Measurements from ENCODE around the gene CLUH.

Gene CLUH

DNA sequence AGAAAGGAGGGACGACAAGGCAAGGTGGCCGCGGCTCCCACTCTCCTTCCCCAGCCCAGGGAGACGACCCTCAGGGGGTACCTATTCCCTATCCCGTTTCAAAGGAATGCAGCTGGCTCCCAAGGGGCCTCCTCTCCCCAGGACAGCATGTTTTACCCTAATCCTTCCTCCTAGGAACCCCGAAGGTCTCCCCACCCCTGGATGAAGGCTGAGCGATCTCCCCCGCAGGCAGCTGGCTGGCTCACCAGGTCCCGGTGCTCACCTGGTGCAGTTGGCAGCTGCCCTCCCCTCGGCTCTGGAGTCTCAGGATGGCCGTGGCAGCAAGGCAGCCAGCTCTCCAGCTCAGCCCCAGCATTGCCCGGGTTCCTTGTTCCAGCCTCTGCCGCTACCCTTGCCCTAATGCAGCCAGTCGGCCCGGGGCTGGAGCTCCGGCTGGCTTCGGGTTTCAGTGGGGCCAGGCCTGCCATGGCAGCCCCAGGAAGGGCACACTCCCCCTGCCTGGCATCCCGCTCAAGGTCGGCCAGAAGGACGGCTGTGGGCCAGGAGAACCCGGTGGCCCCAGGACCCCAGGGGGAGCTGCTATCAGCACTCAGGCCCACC lies 4.6 kb downstream of the CLUH start:
- TF ChIP-seq, protein P1, sequence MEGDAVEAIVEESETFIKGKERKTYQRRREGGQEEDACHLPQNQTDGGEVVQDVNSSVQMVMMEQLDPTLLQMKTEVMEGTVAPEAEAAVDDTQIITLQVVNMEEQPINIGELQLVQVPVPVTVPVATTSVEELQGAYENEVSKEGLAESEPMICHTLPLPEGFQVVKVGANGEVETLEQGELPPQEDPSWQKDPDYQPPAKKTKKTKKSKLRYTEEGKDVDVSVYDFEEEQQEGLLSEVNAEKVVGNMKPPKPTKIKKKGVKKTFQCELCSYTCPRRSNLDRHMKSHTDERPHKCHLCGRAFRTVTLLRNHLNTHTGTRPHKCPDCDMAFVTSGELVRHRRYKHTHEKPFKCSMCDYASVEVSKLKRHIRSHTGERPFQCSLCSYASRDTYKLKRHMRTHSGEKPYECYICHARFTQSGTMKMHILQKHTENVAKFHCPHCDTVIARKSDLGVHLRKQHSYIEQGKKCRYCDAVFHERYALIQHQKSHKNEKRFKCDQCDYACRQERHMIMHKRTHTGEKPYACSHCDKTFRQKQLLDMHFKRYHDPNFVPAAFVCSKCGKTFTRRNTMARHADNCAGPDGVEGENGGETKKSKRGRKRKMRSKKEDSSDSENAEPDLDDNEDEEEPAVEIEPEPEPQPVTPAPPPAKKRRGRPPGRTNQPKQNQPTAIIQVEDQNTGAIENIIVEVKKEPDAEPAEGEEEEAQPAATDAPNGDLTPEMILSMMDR (IDR thresholded peaks at IDR 0.05; ENCODE audit: borderline replicate concordance, control extremely low read depth, extremely low read depth, insufficient read depth, missing control alignments): no peak
- no peak for DNase-seq (ENCODE audit: low spot score)
- in situ Hi-C loops (cut with MboI; ENCODE audit: low sequenced_read_pairs, unreplicated experiment): no loop called here

DNA sequence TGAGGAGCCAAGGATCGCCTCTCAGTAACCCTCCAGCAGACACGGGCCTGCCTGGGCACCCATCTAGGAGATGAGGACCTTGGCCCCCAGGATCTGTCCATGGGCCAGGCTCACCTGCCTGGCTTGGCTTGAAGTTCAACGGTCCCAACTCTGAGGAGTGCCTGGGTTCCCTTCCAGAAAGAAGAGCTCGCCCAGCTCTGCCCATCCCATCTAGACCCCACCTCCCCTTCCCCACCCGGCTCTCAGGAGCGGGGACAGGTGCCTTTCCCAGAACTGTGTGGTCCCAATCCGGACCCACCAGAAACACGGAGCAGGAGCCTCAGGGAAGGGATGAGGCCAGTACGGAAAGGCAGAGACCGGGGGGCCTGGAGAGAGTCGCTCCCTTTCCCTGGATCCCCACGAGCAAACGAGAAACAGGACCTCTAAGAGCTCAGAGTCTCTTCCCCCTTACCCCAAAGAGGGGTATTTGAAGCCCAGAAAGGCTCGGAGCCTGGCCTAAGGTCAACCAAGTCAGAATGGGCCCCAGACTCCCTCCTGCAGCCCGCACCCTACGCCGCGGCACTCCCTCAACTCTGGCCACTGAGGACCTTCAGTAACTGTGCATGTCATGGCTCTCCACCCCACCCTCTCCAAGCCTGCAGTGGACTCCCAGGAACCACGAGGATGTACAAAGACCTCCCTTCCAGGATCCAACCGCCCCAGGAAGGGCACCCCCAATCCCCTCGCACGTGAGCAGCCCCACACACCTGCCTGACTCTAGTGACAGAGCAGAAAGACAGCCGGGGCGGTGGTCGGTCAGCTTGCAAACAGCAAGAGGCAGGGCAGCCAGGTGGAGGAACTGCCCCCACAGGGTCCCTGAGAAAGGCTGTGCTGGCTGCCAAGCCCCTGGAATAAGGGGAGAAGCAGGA lies 5.4 kb downstream of the CLUH start:
- DNase-seq (ENCODE audit: low spot score): no peak
- TF ChIP-seq, protein P1 (IDR thresholded peaks at IDR 0.05; ENCODE audit: borderline replicate concordance, control extremely low read depth, extremely low read depth, insufficient read depth, missing control alignments): no peak
- in situ Hi-C loops (cut with MboI; ENCODE audit: low sequenced_read_pairs, unreplicated experiment): no loop called here

DNA sequence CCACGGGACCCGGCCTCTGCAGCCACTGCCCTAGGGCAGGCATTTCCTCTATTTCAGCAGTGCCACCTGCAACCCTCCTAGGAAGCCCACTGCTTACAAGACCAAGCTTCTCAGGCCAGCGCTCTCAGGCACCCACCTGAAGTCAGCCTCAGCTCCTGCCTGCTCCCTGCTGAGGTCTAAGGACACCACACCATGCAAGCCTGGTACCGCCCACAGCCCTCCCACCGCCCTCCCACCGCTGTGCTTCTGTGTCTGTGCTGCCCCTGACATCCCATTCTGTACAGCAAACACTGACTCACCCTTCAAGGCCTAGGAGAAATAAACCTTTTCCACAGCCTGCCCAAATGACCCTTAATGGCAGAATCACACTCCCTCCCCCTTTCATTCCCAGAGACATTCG lies 6.3 kb downstream of the CLUH start:
- no peak for DNase-seq (ENCODE audit: low spot score)
- in situ Hi-C loops (cut with MboI; ENCODE audit: low sequenced_read_pairs, unreplicated experiment): no loop called here
- TF ChIP-seq, protein P1 (IDR thresholded peaks at IDR 0.05; ENCODE audit: borderline replicate concordance, control extremely low read depth, extremely low read depth, insufficient read depth, missing control alignments): no peak

DNA sequence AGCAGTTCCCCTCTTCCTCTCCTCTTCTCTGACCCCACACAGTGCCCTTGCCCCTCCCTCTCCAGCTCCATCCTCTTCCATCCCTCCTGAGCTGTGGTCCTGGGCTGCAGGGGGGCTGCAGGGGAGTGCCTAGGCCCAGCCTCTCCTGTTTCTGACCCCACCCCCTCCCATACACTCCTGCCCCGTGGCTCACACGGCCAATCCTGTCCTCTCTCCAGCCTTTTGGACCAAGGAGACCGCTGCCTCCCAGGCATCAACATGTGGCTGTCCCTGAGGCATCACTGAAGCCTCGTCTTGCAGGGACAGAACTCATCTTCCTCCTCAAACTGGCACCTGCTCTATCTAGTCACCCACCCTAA lies 6.7 kb downstream of the CLUH start:
- no peak for DNase-seq (ENCODE audit: low spot score)
- in situ Hi-C loops (cut with MboI; ENCODE audit: low sequenced_read_pairs, unreplicated experiment): no loop called here
- TF ChIP-seq, protein P1 (IDR thresholded peaks at IDR 0.05; ENCODE audit: borderline replicate concordance, control extremely low read depth, extremely low read depth, insufficient read depth, missing control alignments): no peak

DNA sequence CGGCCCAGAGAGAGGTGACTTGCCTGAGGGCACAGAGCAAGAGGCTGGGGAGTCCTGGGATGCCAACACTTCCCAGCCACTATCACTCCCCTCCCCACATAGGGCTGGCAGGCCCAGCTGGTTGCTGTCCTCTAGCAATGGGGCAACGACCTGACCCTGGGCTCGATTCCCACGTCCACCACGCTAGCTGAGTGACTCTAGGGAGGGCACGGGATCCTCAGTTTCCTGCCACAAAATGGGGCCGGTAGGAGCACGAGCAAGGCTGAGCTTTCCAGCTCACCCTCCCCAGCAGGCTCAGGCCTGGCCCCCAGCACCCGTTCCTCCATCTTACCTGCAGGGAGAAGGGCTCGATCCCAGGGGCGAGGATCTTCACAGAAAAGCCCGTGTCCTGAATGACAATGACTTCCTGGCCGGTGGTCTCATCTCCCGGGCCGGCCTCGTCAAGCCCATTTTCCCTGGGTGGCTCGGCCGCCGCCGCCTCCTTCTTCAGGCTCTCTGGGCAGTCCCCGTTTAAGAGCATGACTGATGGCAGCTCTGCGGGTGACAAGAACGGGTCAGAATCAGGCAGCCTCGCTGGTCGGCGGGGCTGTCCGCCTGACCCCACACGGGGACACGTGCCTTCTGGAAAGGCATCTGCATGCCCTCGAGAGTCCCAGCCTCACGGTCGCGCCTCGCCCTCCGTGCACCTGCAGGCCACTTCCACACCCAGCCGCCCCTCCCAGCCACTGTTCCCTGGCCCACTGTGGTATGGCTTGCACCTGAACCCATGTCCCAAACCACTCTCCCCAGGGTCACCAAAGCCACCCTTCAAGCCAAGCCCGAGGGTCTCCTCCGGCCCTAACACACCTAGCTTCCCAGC lies 7.3 kb downstream of the CLUH start:
- in situ Hi-C loops (cut with MboI; ENCODE audit: low sequenced_read_pairs, unreplicated experiment): no loop called here

DNA sequence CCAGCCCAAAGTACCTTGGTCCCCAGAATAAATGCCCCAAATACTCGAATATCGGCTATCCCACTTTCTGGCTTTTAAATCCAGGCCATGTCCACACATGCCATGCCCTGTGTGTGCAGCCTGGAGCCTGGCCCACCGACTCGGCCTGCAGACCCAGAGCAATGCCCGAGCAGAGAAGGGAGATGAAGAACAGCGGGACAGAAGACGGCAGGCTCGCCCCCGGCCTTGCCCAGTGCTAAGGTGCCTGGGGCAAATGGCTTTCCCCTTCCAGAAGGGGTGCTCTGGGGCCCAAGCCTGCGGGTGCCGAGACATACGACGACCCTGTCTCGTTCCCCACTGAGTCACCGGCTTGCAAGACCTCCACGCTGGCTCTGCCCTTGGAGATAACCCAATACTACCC lies 8.0 kb downstream of the CLUH start:
- in situ Hi-C loops (cut with MboI; ENCODE audit: low sequenced_read_pairs, unreplicated experiment): no loop called here
- DNase-seq (ENCODE audit: low spot score): no peak
- TF ChIP-seq, protein P1 (IDR thresholded peaks at IDR 0.05; ENCODE audit: borderline replicate concordance, control extremely low read depth, extremely low read depth, insufficient read depth, missing control alignments): no peak

More for the DNA sequence above, 7.3 kb downstream of the CLUH start:
- TF ChIP-seq, protein P1 (IDR thresholded peaks at IDR 0.05; ENCODE audit: borderline replicate concordance, control extremely low read depth, extremely low read depth, insufficient read depth, missing control alignments): no peak
- DNase-seq (ENCODE audit: low spot score): no peak

All from GM13976 (cell line).